HG03469 (cell line): ENCODE data around the gene SIK3.

ENCODE experiments used
- ATAC-seq: cut with Tn5 transposase; IDR thresholded peaks from one replicate; pipeline ENCODE4 v1.9.1; 2021; ENCODE audit warnings: mild to moderate bottlenecking, moderate library complexity, moderate number of reproducible peaks; ENCODE audit not compliant: unreplicated experiment

The SIK3 gene

DNA sequence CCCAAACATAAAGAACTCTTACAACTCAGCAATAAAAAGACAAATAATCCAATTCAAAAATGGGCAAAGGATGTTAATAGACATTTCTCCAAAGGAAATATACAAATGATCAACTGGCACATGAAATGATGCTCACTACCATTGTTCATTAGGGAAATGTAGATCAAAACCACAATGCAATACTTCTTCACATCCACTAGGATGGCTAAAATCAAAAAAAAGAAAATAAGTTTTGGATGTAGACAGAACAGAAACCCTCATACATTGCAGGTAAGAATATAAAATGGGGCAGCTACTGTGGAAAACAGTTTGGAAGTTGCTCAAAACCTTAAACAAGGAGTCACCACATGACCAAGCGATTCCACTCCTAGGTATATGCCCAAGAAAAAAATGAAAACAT lies 16.3 kb downstream of the SIK3 start:
- ATAC-seq, result no peak

DNA sequence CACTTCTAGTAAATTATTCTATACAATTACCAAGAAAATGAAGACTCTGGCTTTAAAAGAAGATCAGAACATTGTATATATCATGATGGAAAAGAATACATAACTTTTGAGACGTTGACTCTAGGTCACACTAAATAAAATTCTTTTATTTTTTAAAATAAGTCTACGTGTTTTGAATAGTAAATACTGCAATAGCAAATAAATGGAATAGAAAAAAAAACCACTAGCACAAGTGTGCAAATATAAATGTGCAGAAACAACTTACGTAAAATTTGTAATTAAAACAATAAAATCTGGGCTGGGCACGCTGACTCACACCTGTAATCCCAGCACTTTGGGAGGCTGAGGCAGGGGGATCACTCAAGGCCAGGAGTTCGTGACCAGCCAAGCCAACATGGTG lies 17.9 kb downstream of the SIK3 start:
- ATAC-seq, result no peak

- ATAC-seq, result no peak
Observed at GRCh38 chr11:117076941-117077691, 21.1 kb downstream of the SIK3 start.

DNA sequence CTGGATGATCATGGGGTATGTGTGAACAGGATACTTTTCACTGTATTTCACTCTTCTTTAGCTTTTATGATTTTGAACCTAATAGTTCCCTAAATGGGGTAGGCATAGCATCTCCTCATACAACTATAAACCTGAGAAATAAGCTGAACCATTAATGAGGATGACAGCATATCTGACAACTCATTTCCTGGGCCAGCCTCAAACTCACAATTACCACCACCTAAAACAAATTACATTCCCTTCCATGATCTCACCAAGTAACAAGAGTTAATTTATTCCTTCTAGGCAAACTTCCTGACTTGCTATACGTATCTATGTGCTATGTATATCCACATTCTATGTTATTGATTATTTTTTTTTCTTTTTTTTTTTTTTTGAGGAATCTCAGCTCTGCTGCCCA lies 23.0 kb downstream of the SIK3 start:
- no peak for ATAC-seq

- no peak for ATAC-seq
Observed at GRCh38 chr11:117074119-117074518, 24.1 kb downstream of the SIK3 start.

DNA sequence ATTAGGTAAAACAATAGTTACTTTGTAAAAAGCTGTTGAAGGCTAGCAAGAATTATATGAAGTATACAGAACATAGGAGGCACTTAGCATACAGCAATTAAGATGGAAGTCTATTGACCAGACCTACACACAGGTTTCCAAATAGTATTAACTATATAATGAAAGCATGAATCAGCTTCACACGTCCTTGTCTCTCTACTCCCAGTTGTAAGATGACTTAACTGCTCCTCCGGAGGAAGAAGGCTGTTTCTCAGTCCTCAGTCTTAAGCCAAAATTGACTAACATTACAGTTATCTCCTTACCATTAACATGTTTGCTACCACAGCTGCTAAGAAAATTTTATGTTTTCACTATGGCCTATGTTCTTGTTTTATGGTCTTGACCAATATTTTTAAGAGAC lies 24.7 kb downstream of the SIK3 start:
- no peak for ATAC-seq

- no peak for ATAC-seq
Observed at GRCh38 chr11:117072517-117073461, 25.4 kb downstream of the SIK3 start.

- ATAC-seq, result no peak
Observed at GRCh38 chr11:117071344-117071787, 26.9 kb downstream of the SIK3 start.

DNA sequence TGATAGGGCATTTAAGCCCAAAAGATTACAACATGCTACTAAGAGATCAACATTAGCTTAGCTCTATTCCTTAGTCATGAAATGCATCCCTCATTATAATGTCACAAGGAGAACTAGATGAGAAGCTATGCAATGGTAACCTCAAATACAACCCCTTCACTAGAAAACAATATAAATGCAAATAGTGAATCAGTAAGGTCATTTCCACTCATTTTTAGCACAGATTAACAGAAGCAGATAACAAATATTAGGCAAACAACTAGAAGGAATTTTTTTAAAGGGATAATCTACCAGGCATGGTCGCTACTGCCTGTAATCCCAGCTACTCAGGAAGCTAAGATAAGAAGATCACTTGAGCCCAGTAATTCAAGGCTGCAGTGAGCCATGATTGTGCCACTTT lies 28.2 kb downstream of the SIK3 start:
- ATAC-seq, result no peak

DNA sequence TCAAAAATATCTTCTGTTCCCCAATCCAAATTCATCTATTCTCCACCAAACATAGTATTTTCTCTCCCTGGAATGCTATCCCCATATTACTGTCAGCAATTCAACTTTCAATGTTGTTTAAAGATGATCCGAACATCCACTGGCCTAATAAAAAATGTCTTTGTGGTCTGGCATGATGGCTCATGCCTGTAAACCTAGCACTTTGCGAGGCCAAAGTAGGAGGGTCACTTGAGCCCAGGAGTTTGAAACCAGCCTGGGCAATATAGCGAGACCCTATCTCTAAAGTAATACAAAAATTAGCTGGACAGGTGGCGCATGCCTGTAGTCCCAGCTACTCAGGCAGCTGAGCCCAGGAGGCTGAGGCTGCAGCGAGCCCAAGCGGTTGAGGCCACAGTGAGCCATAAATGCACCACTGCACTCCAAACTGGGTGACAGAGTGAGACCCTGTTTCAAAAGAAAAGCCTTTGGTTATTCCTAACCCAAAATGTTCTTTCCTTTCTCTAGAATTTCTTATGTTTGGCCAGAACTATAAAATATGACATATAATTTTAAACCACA lies 29.8 kb downstream of the SIK3 start:
- no peak for ATAC-seq

DNA sequence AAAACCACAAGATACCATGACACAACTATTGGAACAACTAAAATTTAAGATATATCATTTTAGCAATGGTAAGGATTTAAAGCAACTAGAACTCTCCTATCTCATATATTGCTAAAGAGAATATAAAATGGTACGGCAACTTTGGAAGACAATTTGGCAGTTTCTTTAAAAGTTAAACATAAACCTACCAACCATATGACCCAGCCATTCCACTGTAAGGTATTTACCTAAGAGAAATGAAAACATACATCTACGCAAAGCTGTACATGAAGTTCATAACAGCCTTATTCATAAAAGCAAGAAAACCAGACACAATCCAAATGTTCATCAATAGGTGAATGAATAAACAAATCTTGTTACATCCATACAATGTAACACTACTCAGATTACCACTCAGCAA lies 31.3 kb downstream of the SIK3 start:
- no peak for ATAC-seq

GRCh38 chr11:117064275-117064674 lies 34.0 kb downstream of the SIK3 start:
- ATAC-seq, result no peak

DNA sequence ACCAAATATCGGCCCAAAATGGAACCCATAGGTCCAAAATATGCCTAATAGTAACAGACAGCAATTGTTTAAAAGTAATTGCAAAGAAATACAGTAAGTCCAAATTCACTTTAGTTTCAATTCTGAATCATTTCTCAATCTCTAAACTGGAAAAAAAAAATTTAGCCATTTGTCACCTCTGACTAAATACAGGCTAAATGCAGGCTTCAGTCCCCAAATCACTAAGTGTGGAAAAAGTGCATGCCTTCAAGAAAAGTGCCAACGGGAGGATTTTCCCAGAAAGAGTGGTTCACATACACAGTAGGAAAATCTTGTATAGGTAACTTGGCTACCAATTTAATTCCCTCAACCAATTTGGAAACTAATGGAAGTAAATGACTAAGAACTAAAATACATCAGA lies 35.7 kb downstream of the SIK3 start:
- no peak for ATAC-seq

DNA sequence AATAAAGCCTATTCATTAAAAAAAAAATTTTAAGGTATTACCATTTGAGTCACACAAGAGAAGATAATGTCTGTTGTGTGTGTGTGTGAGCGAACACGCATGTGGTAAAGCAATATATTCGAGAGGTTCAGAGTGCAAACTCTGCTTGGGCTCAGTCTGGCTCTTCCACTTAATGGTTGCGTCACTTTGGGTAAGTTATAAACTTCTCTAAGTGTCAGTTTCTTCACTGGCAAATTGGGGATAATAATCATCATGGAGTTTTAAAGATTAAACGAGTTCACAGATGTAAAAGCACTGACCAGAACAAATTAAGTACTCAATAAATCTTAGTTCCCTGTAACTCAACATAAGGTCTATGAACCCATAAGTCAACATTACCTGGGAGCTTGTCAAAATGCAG lies 37.0 kb downstream of the SIK3 start:
- no peak for ATAC-seq

DNA sequence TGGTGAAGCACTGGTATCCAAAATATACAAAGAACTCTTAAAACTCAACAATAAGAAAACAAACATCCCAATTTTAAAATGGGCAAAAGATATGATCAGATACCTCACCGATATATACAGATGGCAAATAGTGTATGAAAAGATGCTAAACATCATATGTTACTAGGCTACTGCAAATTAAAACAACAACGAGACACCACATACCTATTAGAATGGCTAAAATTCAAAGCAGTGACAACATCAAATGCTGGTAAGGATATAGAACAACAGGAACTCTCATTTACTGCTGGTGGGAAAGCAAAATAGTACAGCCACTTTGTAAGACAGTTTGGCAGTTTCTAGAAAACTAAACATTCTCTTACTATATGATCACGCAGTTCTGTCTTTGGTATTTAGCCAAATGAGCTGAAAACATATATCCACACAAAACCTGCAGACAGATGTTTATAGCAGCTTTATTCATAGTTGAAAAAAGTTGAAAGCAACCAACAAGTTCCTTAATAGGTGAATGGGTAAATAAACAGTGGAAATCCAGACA lies 38.5 kb downstream of the SIK3 start:
- no peak for ATAC-seq

- no peak for ATAC-seq
Observed at GRCh38 chr11:117058761-117059261, 39.4 kb downstream of the SIK3 start.

- ATAC-seq, result no peak
Observed at GRCh38 chr11:117057727-117058126, 40.5 kb downstream of the SIK3 start.

- no peak for ATAC-seq
Observed at GRCh38 chr11:117057317-117057716, 40.9 kb downstream of the SIK3 start.

GRCh38 chr11:117055469-117055868 lies 42.8 kb downstream of the SIK3 start:
- no peak for ATAC-seq

DNA sequence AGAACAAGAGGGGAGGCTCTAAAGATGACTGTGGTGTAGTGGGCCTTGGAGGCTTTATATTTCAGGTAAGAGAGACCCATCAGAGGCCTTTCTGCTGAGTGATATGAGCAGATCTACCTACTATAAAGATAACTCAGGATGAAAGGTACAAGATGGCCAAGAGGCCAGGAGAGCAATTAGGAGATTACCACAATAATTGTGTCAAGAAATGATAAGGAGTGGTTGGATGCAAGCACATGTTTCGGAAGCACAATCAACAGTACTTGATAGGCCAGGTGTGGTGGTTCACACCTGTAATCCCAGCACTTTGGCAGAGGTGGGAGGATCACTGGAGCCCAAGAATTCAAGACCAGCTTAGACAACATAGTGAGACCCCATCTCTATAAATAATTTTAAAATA lies 43.8 kb downstream of the SIK3 start:
- no peak for ATAC-seq
